HepG2 (cell line): ENCODE measurements around the gene TM4SF20. TPM values are rescaled to one million over a fixed set of nuclear protein-coding genes. Genes with fewer than 3 reads are reported as not detected.

Experiments used
- CENPX ChIP-seq: sonication (generic); formaldehyde crosslinking; IDR thresholded peaks from 2 replicates; pipeline ENCODE4 v1.9.0; 2021; ENCODE audit warnings: mild to moderate bottlenecking, missing genetic modification reagents, moderate library complexity
- CHD2 ChIP-seq: IDR thresholded peaks from 2 replicates; pipeline ENCODE4 v1.6.1; 2011; ENCODE audit warnings: low read depth, low read length, improper control_type of control experiment
- E2F2 ChIP-seq: sonication (generic); formaldehyde crosslinking; IDR thresholded peaks from 2 replicates; pipeline ENCODE4 v1.4.0; 2020; ENCODE audit warnings: missing genetic modification reagents, borderline replicate concordance
- ESRRA ChIP-seq: sonication (generic); formaldehyde crosslinking; IDR thresholded peaks from 2 replicates; pipeline ENCODE4 v1.5.1; 2020; ENCODE audit warnings: mild to moderate bottlenecking, low read depth, missing genetic modification reagents
- HOMEZ ChIP-seq: IDR thresholded peaks from 2 replicates; pipeline ENCODE4 v1.6.1; 2016; ENCODE audit warnings: low read depth
- JUND ChIP-seq: sonication (generic); formaldehyde crosslinking; IDR thresholded peaks from 2 replicates; pipeline ENCODE4 v1.8.0; 2022; ENCODE audit warnings: mild to moderate bottlenecking, missing genetic modification reagents
- NAIF1 ChIP-seq: sonication (generic); formaldehyde crosslinking; IDR thresholded peaks from 2 replicates; pipeline ENCODE4 v1.5.0; 2020; ENCODE audit warnings: mild to moderate bottlenecking, missing genetic modification reagents, borderline replicate concordance
- NR2F6 ChIP-seq, 2 experiments: IDR thresholded peaks; 2 replicates each; pipeline ENCODE4 v1.6.1; 2016; ENCODE audit warnings: antibody characterized with exemption in 1 of 2, mild to moderate bottlenecking in 1 of 2
- POGZ ChIP-seq: sonication (generic); formaldehyde crosslinking; IDR thresholded peaks from 2 replicates; pipeline ENCODE4 v1.4.0; 2020; ENCODE audit warnings: mild to moderate bottlenecking, missing genetic modification reagents
- REST ChIP-seq, 2 experiments: IDR thresholded peaks; 2 replicates each; pipeline ENCODE4 v1.6.1; 2011 to 2012; ENCODE audit warnings: low read length in 2 of 2, borderline replicate concordance in 1 of 2, low read depth in 1 of 2, mild to moderate bottlenecking in 1 of 2, moderate library complexity in 1 of 2
- TSC22D2 ChIP-seq: sonication (generic); formaldehyde crosslinking; IDR thresholded peaks from 2 replicates; pipeline ENCODE4 v1.5.1; 2020; ENCODE audit warnings: missing genetic modification reagents, mild to moderate bottlenecking, borderline replicate concordance
- YY1 ChIP-seq: IDR thresholded peaks from 2 replicates; pipeline ENCODE4 v1.6.1; 2011; ENCODE audit warnings: low read length, low read depth, moderate library complexity, mild to moderate bottlenecking; ENCODE audit not compliant: insufficient read depth, insufficient replicate concordance
- ZNF24 ChIP-seq: fragments of 450-650 bp; IDR thresholded peaks from 2 replicates; pipeline ENCODE4 v1.6.1; 2017; ENCODE audit warnings: antibody characterized with exemption, mild to moderate bottlenecking
- ZNF441 ChIP-seq: sonication (generic); formaldehyde crosslinking; IDR thresholded peaks from 2 replicates; pipeline ENCODE4 v1.7.0; 2021; ENCODE audit warnings: missing genetic modification reagents, borderline replicate concordance
- ZNF484 ChIP-seq: sonication (generic); formaldehyde crosslinking; IDR thresholded peaks from 2 replicates; pipeline ENCODE4 v1.5.1; 2020; ENCODE audit warnings: mild to moderate bottlenecking, low read depth, missing genetic modification reagents, borderline replicate concordance
- ZNF768 ChIP-seq: sonication (generic); formaldehyde crosslinking; IDR thresholded peaks from 2 replicates; pipeline ENCODE4 v1.4.0; 2020; ENCODE audit warnings: missing genetic modification reagents
- polyA plus RNA-seq, 8 experiments: library from polyadenylated mRNA; depleted of rRNA in 3 of 8; stranded (reverse) in 7 of 8; unstranded in 1 of 8; fragments of >200 nt; fragmentation: Illumina TruSeq in 4 of 8; extraction: Trizol in 4 of 8; gene quantifications; 2 replicates each; pipeline versions ENCODE4 v1.2.1 to v1.2.3, GENCODE V29; 2011 to 2016; ENCODE audit warnings: low read depth in 4 of 8, missing spikeins in 1 of 8, mixed read lengths in 1 of 8; ENCODE audit not compliant: insufficient read depth in 1 of 8
- total RNA-seq, 5 experiments: library from RNA; depleted of rRNA; stranded (reverse); fragments of >200 nt; fragmentation: Illumina TruSeq; extraction: Trizol; gene quantifications; 2 replicates each; pipeline ENCODE4 v1.2.3, GENCODE V29; 2016; ENCODE audit warnings: low read depth in 1 of 5

Gene TM4SF20
- total and polyA plus RNA-seq, 2 of the 13 experiments (the other 11 are each of a cell fraction or from before 2014, with no cell fraction given) = not detected

- TF ChIP-seq ZNF484 (peak; percentile 82; the same call in 1 of the 2 replicates), YY1 (peak; percentile 99), TSC22D2 (peak; percentile 81; the same call in 1 of the 2 replicates), POGZ (peak; percentile 100), JUND (CRISPR knock-in tag) (peak; percentile 70; the same call in 1 of the 2 replicates), CENPX (CRISPR knock-in tag) (no peak), ZNF768 (CRISPR knock-in tag) (peak; percentile 85), REST (IDR thresholded peaks at IDR 0.05; ENCODE audit: borderline replicate concordance in 1 of 2, low read depth in 1 of 2, low read length in 2 of 2) (peak in 1 of 2 experiments; percentile 78; a peak in 1 of 4 replicates), ZNF24 (0 out of 2 replicates have a peak, but pooled peaks have one; percentile 64), NR2F6 (IDR thresholded peaks at IDR 0.05) (peak; percentile 40; the same call in 1 of the 2 replicates), NR2F6 (CRISPR knock-in tag; IDR thresholded peaks at IDR 0.05) (peak; percentile 65; the same call in 1 of the 2 replicates), CHD2 (no peak), NAIF1 (CRISPR knock-in tag) (peak; percentile 89; the same call in 1 of the 2 replicates), ZNF441 (CRISPR knock-in tag) (peak; percentile 86), HOMEZ (peak; percentile 99), ESRRA (peak; percentile 85), E2F2 (CRISPR knock-in tag) (peak; percentile 37; the same call in 1 of the 2 replicates)
Observed at GRCh38 chr2:227324995-227325838, 53.9 kb downstream of the TM4SF20 start, which contains the start of gene MFF (continued).
